Measurements from ENCODE around the gene CSMD2.
A peak's percentile ranks its signal among the peaks of the same experiment; 100 is the strongest.
"Not testable (repeated sequence)": the region's sequence is repeated elsewhere in the genome, so short reads cannot be mapped to it uniquely, and the experiment has no call there.

The CSMD2 gene

DNA sequence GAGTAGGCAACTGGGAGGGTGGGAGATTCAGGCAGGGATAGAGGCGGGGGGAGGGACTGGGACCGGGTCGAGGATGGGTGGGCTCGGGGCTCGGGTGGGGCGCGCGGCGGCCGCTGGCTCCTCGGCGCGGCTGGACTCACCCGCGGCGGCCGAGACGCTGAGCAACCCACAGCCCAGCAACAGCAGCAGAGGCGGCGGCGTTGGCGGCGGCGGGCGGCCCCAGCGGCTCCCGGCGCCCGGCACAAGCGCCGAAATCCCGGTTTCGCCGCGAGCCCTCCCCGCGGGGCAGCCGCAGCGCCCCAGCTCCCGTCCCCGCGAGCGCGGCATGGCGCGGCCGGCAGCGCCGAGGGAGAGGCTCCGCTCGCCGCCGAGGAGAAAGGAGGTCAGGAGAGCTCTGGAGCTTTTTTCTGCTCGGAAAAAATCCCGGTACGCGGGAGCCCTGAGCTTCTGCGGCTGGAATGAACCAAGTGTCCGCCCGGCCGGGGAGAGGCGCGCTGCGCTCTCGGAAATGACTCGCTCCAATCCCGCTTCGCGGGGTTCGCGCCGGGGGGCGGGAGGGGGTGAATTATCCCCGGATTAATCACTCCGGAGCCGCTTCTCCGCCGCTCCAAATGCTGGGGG is at the start of gene CSMD2:
Gene CSMD2, minus strand, starts transcription at position 460 of the 621 bp plus-strand sequence. Its CDS starts 133 bp downstream, at position 327.
- no peak for DNase-seq (ENCODE audit: low read depth, low spot score)
- Histone ChIP-seq H3K4me3 (ENCODE audit: low read length) (peak within 1 kb of the TSS; percentile 70), H3K4me1 (ENCODE audit: control insufficient read depth, insufficient read depth, low read length) (peaks cover 3% of the 10 kb centered on the region; the same call in 1 of the 2 replicates), H3K27ac (ENCODE audit: low read length) (no peak within 1 kb of the TSS), H3K9me3 (ENCODE audit: control insufficient read depth, insufficient read depth, low read length) (no peaks in the 10 kb centered on the region), H3K36me3 (ENCODE audit: control insufficient read depth, insufficient read depth, low read length) (no peaks in the 10 kb centered on the region), H3K27me3 (ENCODE audit: control insufficient read depth, insufficient read depth, low read length) (no peaks in the 10 kb centered on the region)
- no CpG with 5 or more reads among the region's 78 CpGs for WGBS (ENCODE audit: insufficient coverage, insufficient read length)

GRCh38 chr1:34213956-34214355 is 48.9 kb upstream of the CSMD2 start:
- no CpG with 5 or more reads among the region's 3 CpGs for WGBS (ENCODE audit: insufficient coverage, insufficient read length)
- Histone ChIP-seq H3K27ac (ENCODE audit: low read length) (no peak overlapping the region), H3K27me3 (ENCODE audit: control insufficient read depth, insufficient read depth, low read length) (no peaks in the 10 kb centered on the region), H3K36me3 (ENCODE audit: control insufficient read depth, insufficient read depth, low read length) (no peaks in the 10 kb centered on the region), H3K4me3 (ENCODE audit: low read length) (no peak overlapping the region), H3K9me3 (ENCODE audit: control insufficient read depth, insufficient read depth, low read length) (no peaks in the 10 kb centered on the region), H3K4me1 (ENCODE audit: control insufficient read depth, insufficient read depth, low read length) (no peaks in the 10 kb centered on the region; the same call in 1 of the 2 replicates)
- no peak for DNase-seq (ENCODE audit: low read depth, low spot score)

DNA sequence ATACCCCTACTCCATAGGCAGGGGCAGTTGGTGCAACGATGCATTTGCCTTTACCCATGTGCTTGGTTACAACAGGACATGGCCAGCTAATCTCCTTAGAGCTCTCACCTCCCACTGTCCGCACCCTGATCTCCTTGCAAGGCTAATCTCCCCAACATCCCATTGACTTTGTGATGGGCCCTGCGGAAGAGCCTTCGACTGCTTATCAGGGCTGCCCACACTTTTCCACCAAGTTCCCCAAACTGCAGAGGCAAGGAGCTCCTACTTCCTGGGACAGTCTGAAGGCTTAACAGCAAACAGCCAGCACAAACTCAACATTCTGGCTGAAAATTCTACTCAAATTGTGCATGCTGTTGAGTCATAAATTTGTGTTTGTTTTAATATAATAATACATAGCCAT is 47.6 kb upstream of the CSMD2 start:
- Histone ChIP-seq H3K9me3 (ENCODE audit: control insufficient read depth, insufficient read depth, low read length) (no peaks in the 10 kb centered on the region), H3K27ac (ENCODE audit: low read length) (no peak overlapping the region), H3K4me3 (ENCODE audit: low read length) (no peak overlapping the region), H3K27me3 (ENCODE audit: control insufficient read depth, insufficient read depth, low read length) (no peaks in the 10 kb centered on the region), H3K36me3 (ENCODE audit: control insufficient read depth, insufficient read depth, low read length) (no peaks in the 10 kb centered on the region), H3K4me1 (ENCODE audit: control insufficient read depth, insufficient read depth, low read length) (no peaks in the 10 kb centered on the region; the same call in 1 of the 2 replicates)
- DNase-seq (ENCODE audit: low read depth, low spot score), result no peak
- no CpG with 5 or more reads among the region's 4 CpGs for WGBS (ENCODE audit: insufficient coverage, insufficient read length)

GRCh38 chr1:34199927-34200326 is 34.9 kb upstream of the CSMD2 start:
- Histone ChIP-seq H3K36me3 (ENCODE audit: control insufficient read depth, insufficient read depth, low read length) (no peaks in the 10 kb centered on the region), H3K4me3 (ENCODE audit: low read length) (no peak overlapping the region), H3K4me1 (ENCODE audit: control insufficient read depth, insufficient read depth, low read length) (no peaks in the 10 kb centered on the region), H3K27ac (ENCODE audit: low read length) (no peak overlapping the region), H3K9me3 (ENCODE audit: control insufficient read depth, insufficient read depth, low read length) (no peaks in the 10 kb centered on the region), H3K27me3 (ENCODE audit: control insufficient read depth, insufficient read depth, low read length) (no peaks in the 10 kb centered on the region)
- no peak for DNase-seq (ENCODE audit: low read depth, low spot score)
- WGBS (ENCODE audit: insufficient coverage, insufficient read length), result no CpG with 5 or more reads among the region's 1 CpG

- H3K27me3 ChIP-seq (ENCODE audit: control insufficient read depth, insufficient read depth, low read length), result no peaks in the 10 kb centered on the region
- no peak overlapping the region for H3K27ac ChIP-seq (ENCODE audit: low read length)
- H3K9me3 ChIP-seq (ENCODE audit: control insufficient read depth, insufficient read depth, low read length), result no peaks in the 10 kb centered on the region
- peaks cover 8% of the 10 kb centered on the region; the same call in 1 of the 2 replicates for H3K4me1 ChIP-seq (ENCODE audit: control insufficient read depth, insufficient read depth, low read length)
- no peak overlapping the region for H3K4me3 ChIP-seq (ENCODE audit: low read length)
- DNase-seq (ENCODE audit: low read depth, low spot score), result no peak
- WGBS (ENCODE audit: insufficient coverage, insufficient read length), result no CpG with 5 or more reads among the region's 3 CpGs
- no peaks in the 10 kb centered on the region for H3K36me3 ChIP-seq (ENCODE audit: control insufficient read depth, insufficient read depth, low read length)
These were observed 27.6 kb upstream of the CSMD2 start for GRCh38 chr1:34192621-34193020.

- H3K27ac ChIP-seq (ENCODE audit: low read length), result no peak overlapping the region
- no peaks in the 10 kb centered on the region for H3K9me3 ChIP-seq (ENCODE audit: control insufficient read depth, insufficient read depth, low read length)
- peaks cover 8% of the 10 kb centered on the region for H3K4me1 ChIP-seq (ENCODE audit: control insufficient read depth, insufficient read depth, low read length)
- no CpG with 5 or more reads among the region's 2 CpGs for WGBS (ENCODE audit: insufficient coverage, insufficient read length)
- no peak overlapping the region for H3K4me3 ChIP-seq (ENCODE audit: low read length)
- no peaks in the 10 kb centered on the region for H3K27me3 ChIP-seq (ENCODE audit: control insufficient read depth, insufficient read depth, low read length)
- DNase-seq (ENCODE audit: low read depth, low spot score), result no peak
- H3K36me3 ChIP-seq (ENCODE audit: control insufficient read depth, insufficient read depth, low read length), result no peaks in the 10 kb centered on the region
These were observed 25.7 kb upstream of the CSMD2 start for GRCh38 chr1:34190692-34191091.

DNA sequence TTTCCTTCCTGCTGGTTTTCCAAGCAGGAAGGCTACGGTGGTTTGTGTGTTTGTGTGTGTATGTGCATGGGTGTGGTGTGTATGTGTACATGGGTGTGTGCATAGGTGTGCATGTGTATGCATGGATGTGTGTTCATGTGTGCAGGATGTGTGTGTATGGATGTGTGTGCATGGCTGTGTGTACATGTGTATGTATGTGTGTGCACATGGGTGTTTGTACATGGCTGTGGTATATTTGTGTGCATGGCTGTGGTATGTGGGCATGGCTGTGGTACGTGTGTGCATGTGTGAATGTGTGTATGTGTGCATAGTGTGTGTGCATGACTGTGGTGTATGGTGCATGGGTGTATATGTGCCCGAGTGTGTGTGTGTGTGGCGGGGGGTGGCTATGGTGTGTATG is 24.0 kb upstream of the CSMD2 start:
- Histone ChIP-seq H3K27me3 (ENCODE audit: control insufficient read depth, insufficient read depth, low read length) (no peaks in the 10 kb centered on the region), H3K27ac (ENCODE audit: low read length) (no peak overlapping the region), H3K9me3 (ENCODE audit: control insufficient read depth, insufficient read depth, low read length) (no peaks in the 10 kb centered on the region), H3K36me3 (ENCODE audit: control insufficient read depth, insufficient read depth, low read length) (no peaks in the 10 kb centered on the region), H3K4me1 (ENCODE audit: control insufficient read depth, insufficient read depth, low read length) (peaks cover 8% of the 10 kb centered on the region), H3K4me3 (ENCODE audit: low read length) (no peak overlapping the region)
- no CpG with 5 or more reads among the region's 4 CpGs for WGBS (ENCODE audit: insufficient coverage, insufficient read length)
- DNase-seq (ENCODE audit: low read depth, low spot score), result no peak

DNA sequence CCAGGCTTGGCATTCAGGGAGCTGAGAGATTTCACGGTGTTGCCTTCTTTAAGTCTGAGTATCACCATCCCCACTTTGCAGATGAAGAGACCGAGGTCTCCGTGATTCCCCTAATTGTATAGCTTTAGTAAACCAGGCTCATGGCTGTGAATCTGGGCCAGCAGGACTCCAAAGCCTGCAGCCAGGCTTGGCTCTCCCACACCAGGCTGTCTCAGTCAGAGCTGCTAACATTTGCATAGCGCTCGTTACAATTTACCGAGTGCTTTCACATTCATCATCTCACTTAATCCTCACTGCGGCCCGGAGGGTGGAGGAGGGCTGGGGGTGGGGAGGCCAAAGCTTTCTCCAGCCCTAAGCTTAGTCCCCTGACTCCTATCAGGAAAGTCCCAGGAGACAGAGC is 23.4 kb upstream of the CSMD2 start:
- Histone ChIP-seq H3K9me3 (ENCODE audit: control insufficient read depth, insufficient read depth, low read length) (no peaks in the 10 kb centered on the region), H3K4me3 (ENCODE audit: low read length) (no peak overlapping the region), H3K27ac (ENCODE audit: low read length) (no peak overlapping the region), H3K36me3 (ENCODE audit: control insufficient read depth, insufficient read depth, low read length) (no peaks in the 10 kb centered on the region), H3K27me3 (ENCODE audit: control insufficient read depth, insufficient read depth, low read length) (no peaks in the 10 kb centered on the region), H3K4me1 (ENCODE audit: control insufficient read depth, insufficient read depth, low read length) (peaks cover 8% of the 10 kb centered on the region)
- DNase-seq (ENCODE audit: low read depth, low spot score), result peak; percentile 63
- WGBS (ENCODE audit: insufficient coverage, insufficient read length), result no CpG with 5 or more reads among the region's 8 CpGs

DNA sequence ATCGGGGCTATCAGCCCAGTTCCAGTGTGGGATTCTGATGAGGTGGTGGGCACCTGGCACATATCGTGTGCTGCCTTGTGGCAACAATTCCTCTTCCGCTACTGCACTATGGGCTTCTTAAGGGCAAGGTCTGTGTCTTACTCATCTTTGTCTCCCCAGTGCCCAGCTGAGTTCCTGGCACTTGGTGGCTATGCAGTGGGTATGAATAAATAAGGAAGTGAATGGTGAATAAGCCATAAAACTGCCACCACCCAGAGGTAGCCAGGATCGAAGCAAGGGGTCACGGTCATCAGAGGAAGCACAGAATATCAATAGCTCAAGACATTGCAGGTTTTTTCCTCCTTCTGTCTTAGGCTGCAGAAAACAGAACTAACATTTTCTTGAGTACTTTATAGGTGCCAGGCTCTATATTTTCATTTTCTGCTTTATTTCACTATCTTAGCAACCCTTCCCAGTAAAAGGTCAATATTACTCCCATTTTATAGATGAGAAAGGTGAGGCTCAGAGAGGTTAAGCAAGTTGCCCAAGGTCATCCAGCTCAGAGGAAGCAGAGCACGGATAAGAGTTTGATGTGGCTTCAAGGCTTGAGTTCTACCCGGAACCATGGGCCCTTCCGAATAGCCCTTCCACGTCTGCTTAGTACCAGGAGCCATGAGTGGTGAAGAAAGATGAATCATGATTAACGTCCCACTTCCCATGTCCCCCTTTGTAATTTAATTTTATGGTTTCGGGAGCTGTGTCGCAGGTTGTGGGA is 21.9 kb upstream of the CSMD2 start:
- no peaks in the 10 kb centered on the region for H3K9me3 ChIP-seq (ENCODE audit: control insufficient read depth, insufficient read depth, low read length)
- H3K4me1 ChIP-seq (ENCODE audit: control insufficient read depth, insufficient read depth, low read length), result peaks cover 8% of the 10 kb centered on the region
- H3K36me3 ChIP-seq (ENCODE audit: control insufficient read depth, insufficient read depth, low read length), result no peaks in the 10 kb centered on the region
- no peak for DNase-seq (ENCODE audit: low read depth, low spot score)
- H3K4me3 ChIP-seq (ENCODE audit: low read length), result no peak overlapping the region
- H3K27me3 ChIP-seq (ENCODE audit: control insufficient read depth, insufficient read depth, low read length), result no peaks in the 10 kb centered on the region
- no peak overlapping the region for H3K27ac ChIP-seq (ENCODE audit: low read length)
- WGBS (ENCODE audit: insufficient coverage, insufficient read length), result no CpG with 5 or more reads among the region's 12 CpGs

DNA sequence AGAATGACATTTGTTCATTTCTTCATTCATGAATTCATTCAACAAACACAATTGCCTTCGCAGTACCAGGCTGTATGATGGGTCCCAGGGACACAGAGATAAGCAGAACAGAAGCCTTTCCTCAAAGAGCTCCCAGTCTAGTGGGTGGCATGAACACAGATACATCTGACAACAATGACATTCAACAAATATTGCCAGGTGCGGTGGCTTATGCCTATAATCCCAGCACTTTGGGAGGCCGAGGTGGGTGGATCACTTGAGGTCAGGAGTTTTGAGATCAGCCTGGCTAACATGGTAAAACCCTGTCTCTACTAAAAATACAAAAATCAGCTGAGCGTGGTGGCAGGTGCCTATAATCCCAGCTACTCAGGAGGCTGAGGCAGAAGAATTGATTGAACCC is 18.4 kb upstream of the CSMD2 start:
- no CpG with 5 or more reads among the region's 4 CpGs for whole genome bisulfite sequencing (ENCODE audit: insufficient coverage, insufficient read length)
- not testable (repeated sequence) for H3K36me3 ChIP-seq (ENCODE audit: control insufficient read depth, insufficient read depth, low read length); H3K27me3 ChIP-seq (ENCODE audit: control insufficient read depth, insufficient read depth, low read length); H3K27ac ChIP-seq (ENCODE audit: low read length); H3K9me3 ChIP-seq (ENCODE audit: control insufficient read depth, insufficient read depth, low read length); H3K4me3 ChIP-seq (ENCODE audit: low read length); DNase-seq (ENCODE audit: low read depth, low spot score); H3K4me1 ChIP-seq (ENCODE audit: control insufficient read depth, insufficient read depth, low read length)

Measured in iPS DF 6.9 (cell line).